GDM1 (cell line): ENCODE results near the gene POP7.
"Not testable (repeated sequence)": the region's sequence is repeated elsewhere in the genome, so short reads cannot be mapped to it uniquely, and the experiment has no call there.

Source experiments
- DNase-seq: peaks from one replicate; lab custom pipeline; 2025; lab: John Stamatoyannopoulos, UW

Gene POP7

GRCh38 chr7:100705753-100706671 is at the start of gene POP7:
Gene POP7 (plus strand): TSS chr7:100706121. CDS start chr7:100706831, 710 bp downstream.
- peak; percentile 97 for DNase-seq

GRCh38 chr7:100662194-100662776 is 43.6 kb upstream of the POP7 start:
- not testable (repeated sequence) for DNase-seq

- no peak for DNase-seq
Observed at GRCh38 chr7:100665168-100665726, 40.7 kb upstream of the POP7 start.

GRCh38 chr7:100667331-100668068 is 38.4 kb upstream of the POP7 start:
- DNase-seq = no peak

GRCh38 chr7:100668069-100668449 is 37.9 kb upstream of the POP7 start:
- DNase-seq = no peak

- DNase-seq = not testable (repeated sequence)
Observed at GRCh38 chr7:100669106-100669505, 36.8 kb upstream of the POP7 start.

GRCh38 chr7:100670074-100670473 is 35.8 kb upstream of the POP7 start:
- DNase-seq = no peak

- no peak for DNase-seq
Observed at GRCh38 chr7:100671353-100672327, 34.3 kb upstream of the POP7 start.

- DNase-seq = peak; percentile 99
Observed at GRCh38 chr7:100673302-100673941, 32.5 kb upstream of the POP7 start, which contains the start of gene GNB2. Gene GNB2 (plus strand): TSS chr7:100673740. CDS start chr7:100676266, 2,526 bp downstream.

GRCh38 chr7:100673942-100674410 is 31.9 kb upstream of the POP7 start:
- no peak for DNase-seq

- no peak for DNase-seq
Observed at GRCh38 chr7:100674411-100675104, 31.4 kb upstream of the POP7 start.

GRCh38 chr7:100675105-100675451 is 30.8 kb upstream of the POP7 start:
- no peak for DNase-seq

GRCh38 chr7:100675581-100676350 is 30.2 kb upstream of the POP7 start:
- DNase-seq = no peak

GRCh38 chr7:100676501-100677306 is 29.2 kb upstream of the POP7 start:
- DNase-seq = no peak

- DNase-seq = no peak
Observed at GRCh38 chr7:100677308-100678267, 28.3 kb upstream of the POP7 start.

GRCh38 chr7:100678291-100678984 is 27.5 kb upstream of the POP7 start:
- DNase-seq = no peak
